Heart left ventricle (tissue), 16 donors: ENCODE results near the gene STIM1. TPM values are rescaled to one million over a fixed set of nuclear protein-coding genes. Genes with fewer than 3 reads are reported as not detected.

Experiments
- ATAC-seq, 4 donors: fragments of 200-7000 bp; cut with Tn5 transposase; one replicate each; pipeline ENCODE4 v1.9.1; 2020 to 2022; ENCODE audit warnings: moderate library complexity in 4 of 4, mild to moderate bottlenecking in 3 of 4, moderate number of reproducible peaks in 1 of 4
- DNase-seq, 5 donors: peaks; one replicate each; pipeline ENCODE4 v3.0.0-alpha.2; 2020
- H3K27ac ChIP-seq, 12 donors: fragments of 200-600 bp; sonication (generic) in 4 of 12; one replicate each; pipeline versions ENCODE4 v1.5.0 to v1.8.0; 2016 to 2022; ENCODE audit warnings: mild to moderate bottlenecking in 2 of 12
- H3K27me3 ChIP-seq, 9 donors: fragments of 200-600 bp; sonication (generic) in 2 of 9; one replicate each; pipeline versions ENCODE4 v1.5.1 to v1.8.0; 2016 to 2022; ENCODE audit warnings: mild to moderate bottlenecking in 3 of 9
- H3K36me3 ChIP-seq, 9 donors: fragments of 200-600 bp; sonication (generic) in 2 of 9; one replicate each; pipeline versions ENCODE4 v1.5.0 to v1.8.0; 2018 to 2022; ENCODE audit warnings: mild to moderate bottlenecking in 2 of 9
- H3K4me1 ChIP-seq, 12 donors: fragments of 200-600 bp; sonication (generic) in 4 of 12; one replicate each; pipeline versions ENCODE4 v1.5.0 to v1.8.0; 2016 to 2022; ENCODE audit warnings: mild to moderate bottlenecking in 3 of 12
- H3K4me3 ChIP-seq, 12 donors: fragments of 200-600 bp; sonication (generic) in 4 of 12; one replicate each; pipeline versions ENCODE4 v1.5.0 to v1.8.0; 2017 to 2022; ENCODE audit warnings: mild to moderate bottlenecking in 9 of 12, moderate library complexity in 4 of 12
- H3K9me3 ChIP-seq, 12 donors: fragments of 200-600 bp; sonication (generic) in 4 of 12; one replicate each; pipeline versions ENCODE4 v1.5.0 to v1.8.0; 2016 to 2022; ENCODE audit warnings: mild to moderate bottlenecking in 1 of 12
- CTCF ChIP-seq, 12 donors: fragments of 200-600 bp; sonication (generic) in 4 of 12; IDR thresholded peaks; one replicate each; pipeline versions ENCODE4 v1.5.0 to v1.8.0; 2018 to 2022; ENCODE audit warnings: antibody characterized with exemption in 12 of 12, mild to moderate bottlenecking in 5 of 12
- POLR2A ChIP-seq, 2 donors: fragments of 450-650 bp; IDR thresholded peaks; one replicate each; pipeline ENCODE4 v1.6.1; 2017; ENCODE audit warnings: antibody characterized with exemption in 2 of 2, mild to moderate bottlenecking in 2 of 2, moderate library complexity in 2 of 2
- WGBS, 4 donors: extraction: QIAGEN DNeasy Blood & Tissue Kit in 2 of 4; methylation state at CpG; one replicate each; pipeline versions ENCODE4 v1.1.5 to v1.1.7; 2013 to 2018; 5-methylcytosine and 5-hydroxymethylcytosine counted together
- intact Hi-C, 10 donors: fragments of 100-400 bp; cut with DNase I; formaldehyde crosslinking; loops; one replicate each; pipeline versions ENCODE4 v1.11.1 to v1.14.2; 2022
- polyA plus RNA-seq, 2 donors: library from polyadenylated mRNA; stranded (reverse); fragments of 200-250 nt; gene quantifications; one replicate each; pipeline ENCODE4 v1.2.3, GENCODE V29; 2013
- total RNA-seq, 9 donors: library from RNA; depleted of rRNA in 2 of 9; stranded (reverse); fragments of >200 nt in 2 of 9; fragmentation: NEBNext Ultra II Directional in 3 of 9; extraction: Animal tissue kit (Norgen Biotek cat#: 25700) in 3 of 9; gene quantifications; one replicate each; pipeline versions ENCODE4 v1.1.0 to v1.2.4, GENCODE V29; 2016 to 2023
- donor health status: ischemic (EF 13 %, LVEDD 7.1; RV severe dilation, severe dysfunction).
- donor health status: healthy with polysubstance abuse.
- donor health status: DM: no; HTN: yes; CAD: no.
- donor health status: DM: no; HTN: no; CAD: no.
- donor health status: ischemic (EF 25% LVEDD 6.9; RV normal size, moderate dysfunction).
- donor health status: ischemic (EF 25% LVEDD 5.7; RV mildly dilated, moderate dysfunction).
- donor health status: healthy.
- donor health status: DM: yes; HTN: yes; CAD: no.
- donor health status: ischemic (EF 35%, LVEDD 5.7; RV mildly dilated, moderate dysfunction).
- donor health status: nonischemic (EF 11% LVEDD 7.7; RV severe dilation, severe dysfunction).
- donor health status: DM: yes; HTN: yes; CAD: no.
- donor health status: PGD.
- donor health status: ischemic (EF 29% LVEDD 5.4; RV normal size, mild dysfunction).
- donor health status: nonischemic (EF 23%, LVEDD 6.1; RV moderate dilation, normal function).

Gene STIM1
- total and polyA plus RNA-seq, 11 donors = 13.2 to 42.9 (median 28.9) TPM

GRCh38 chr11:4017129-4017528, 161.7 kb downstream of the STIM1 start:
- Histone ChIP-seq H3K4me3 (no peak overlapping the region), H3K36me3 (no peaks in the 10 kb centered on the region), H3K4me1 (peaks cover 0 to 10% (median 0%) of the 10 kb centered on the region in 12 donors), H3K27me3 (no peaks in the 10 kb centered on the region), H3K27ac (no peak overlapping the region), H3K9me3 (peaks cover 0 to under 1% (median 0%) of the 10 kb centered on the region in 12 donors)
- no peak for DNase-seq
- no peak for TF ChIP-seq POLR2A (IDR thresholded peaks at IDR 0.05)
- TF ChIP-seq CTCF (IDR thresholded peaks at IDR 0.05) = no peak
- WGBS, 4 donors = 94 to 98% (median 96%) methylated on average over 3 of the region's 3 CpGs
- no peak for ATAC-seq
- intact Hi-C loops = no loop called here

- no peaks in the 10 kb centered on the region for H3K27me3 ChIP-seq
- DNase-seq = no peak
- peaks cover 0 to 10% (median 0%) of the 10 kb centered on the region in 12 donors for H3K4me1 ChIP-seq
- ATAC-seq = no peak
- intact Hi-C loops = no loop called here
- H3K27ac ChIP-seq = no peak overlapping the region
- H3K4me3 ChIP-seq = no peak overlapping the region
- TF ChIP-seq CTCF (IDR thresholded peaks at IDR 0.05) (no peak), POLR2A (IDR thresholded peaks at IDR 0.05) (no peak)
- 93 to 99% (median 95%) methylated on average over 2 of the region's 2 CpGs for WGBS, 4 donors
- H3K9me3 ChIP-seq = no peaks in the 10 kb centered on the region
- no peaks in the 10 kb centered on the region for H3K36me3 ChIP-seq
These were observed 163.2 kb downstream of the STIM1 start for GRCh38 chr11:4018641-4019040.

GRCh38 chr11:4019891-4020290, 164.4 kb downstream of the STIM1 start:
- no peaks in the 10 kb centered on the region for H3K9me3 ChIP-seq
- no peak overlapping the region for H3K4me3 ChIP-seq
- 89 to 96% (median 93%) methylated on average over 3 of the region's 3 CpGs for WGBS, 4 donors
- H3K27ac ChIP-seq = no peak overlapping the region
- no peak for ATAC-seq
- TF ChIP-seq POLR2A (IDR thresholded peaks at IDR 0.05) (no peak), CTCF (IDR thresholded peaks at IDR 0.05) (no peak)
- intact Hi-C loops = no loop called here
- H3K36me3 ChIP-seq = peaks cover 0 to 9% (median 0%) of the 10 kb centered on the region in 9 donors
- H3K4me1 ChIP-seq = peaks cover 1 to 17% (median 7%) of the 10 kb centered on the region in 12 donors
- DNase-seq = no peak
- H3K27me3 ChIP-seq = no peaks in the 10 kb centered on the region

- Histone ChIP-seq H3K4me3 (no peak overlapping the region), H3K27ac (no peak overlapping the region), H3K9me3 (no peaks in the 10 kb centered on the region), H3K36me3 (peaks cover 0 to 9% (median 0%) of the 10 kb centered on the region in 9 donors), H3K4me1 (peaks cover 15 to 36% (median 26%) of the 10 kb centered on the region in 12 donors), H3K27me3 (no peaks in the 10 kb centered on the region)
- 93 to 100% (median 97%) methylated on average over 5 of the region's 5 CpGs for WGBS, 4 donors
- DNase-seq (no peak), ATAC-seq (no peak)
- no peak for TF ChIP-seq CTCF (IDR thresholded peaks at IDR 0.05)
- no peak for TF ChIP-seq POLR2A (IDR thresholded peaks at IDR 0.05)
- intact Hi-C loops = no loop called here
These were observed 167.2 kb downstream of the STIM1 start for GRCh38 chr11:4022669-4023068.
